HG03280 (cell line): ENCODE data around the gene PRRT1B.
"Not testable (repeated sequence)": the region's sequence is repeated elsewhere in the genome, so short reads cannot be mapped to it uniquely, and the experiment has no call there.

Source experiments
- ATAC-seq: cut with Tn5 transposase; IDR thresholded peaks from one replicate; pipeline ENCODE4 v1.9.1; 2021; ENCODE audit warnings: mild to moderate bottlenecking, moderate library complexity; ENCODE audit not compliant: unreplicated experiment

Gene PRRT1B

GRCh38 chr9:131549186-131549585 is 3.9 kb downstream of the PRRT1B start:
- ATAC-seq, result not testable (repeated sequence)

- not testable (repeated sequence) for ATAC-seq
These were observed 5.1 kb downstream of the PRRT1B start for GRCh38 chr9:131550465-131550864.

GRCh38 chr9:131552030-131552429 is 6.7 kb downstream of the PRRT1B start:
- no peak for ATAC-seq

- ATAC-seq, result no peak
These were observed 8.9 kb downstream of the PRRT1B start for GRCh38 chr9:131554087-131554842.

- no peak for ATAC-seq
These were observed 9.6 kb downstream of the PRRT1B start for GRCh38 chr9:131554843-131555351.

- ATAC-seq, result no peak
These were observed 10.7 kb downstream of the PRRT1B start for GRCh38 chr9:131555841-131556673.

- ATAC-seq, result no peak
These were observed 12.7 kb downstream of the PRRT1B start for GRCh38 chr9:131557855-131558548.

GRCh38 chr9:131559421-131560000 is 14.2 kb downstream of the PRRT1B start:
- ATAC-seq, result no peak

- ATAC-seq, result no peak
These were observed 17.0 kb downstream of the PRRT1B start for GRCh38 chr9:131562032-131562959.

- no peak for ATAC-seq
These were observed 20.0 kb downstream of the PRRT1B start for GRCh38 chr9:131565369-131565768.

GRCh38 chr9:131566158-131566557 is 20.8 kb downstream of the PRRT1B start:
- ATAC-seq, result no peak

- no peak for ATAC-seq
These were observed 22.6 kb downstream of the PRRT1B start for GRCh38 chr9:131567910-131568309.

- ATAC-seq, result no peak
These were observed 29.7 kb downstream of the PRRT1B start for GRCh38 chr9:131574730-131575640.

- ATAC-seq, result no peak
These were observed 30.9 kb downstream of the PRRT1B start for GRCh38 chr9:131575946-131576853.

GRCh38 chr9:131577005-131578000 is 32.0 kb downstream of the PRRT1B start:
- no peak for ATAC-seq

GRCh38 chr9:131578021-131578420 is 32.7 kb downstream of the PRRT1B start:
- no peak for ATAC-seq
